Measurements from ENCODE around the gene VANGL2.

- no peak for TF ChIP-seq CTCF (IDR thresholded peaks at IDR 0.05; ENCODE audit: low read depth, low read length)
- no peak for TF ChIP-seq EZH2phosphoT487 (IDR thresholded peaks at IDR 0.05; ENCODE audit: low read depth)
Measured at GRCh38 chr1:160406131-160406968, 6.0 kb downstream of the VANGL2 start.

Data from OCI-LY3 (cell line).